HG03469 (cell line): Measurements from ENCODE around the gene PTPRQ.
"Not testable (repeated sequence)": the region's sequence is repeated elsewhere in the genome, so short reads cannot be mapped to it uniquely, and the experiment has no call there.

Experiments used
- ATAC-seq: cut with Tn5 transposase; IDR thresholded peaks from one replicate; pipeline ENCODE4 v1.9.1; 2021; ENCODE audit warnings: mild to moderate bottlenecking, moderate library complexity, moderate number of reproducible peaks; ENCODE audit not compliant: unreplicated experiment

The PTPRQ gene, protein sequence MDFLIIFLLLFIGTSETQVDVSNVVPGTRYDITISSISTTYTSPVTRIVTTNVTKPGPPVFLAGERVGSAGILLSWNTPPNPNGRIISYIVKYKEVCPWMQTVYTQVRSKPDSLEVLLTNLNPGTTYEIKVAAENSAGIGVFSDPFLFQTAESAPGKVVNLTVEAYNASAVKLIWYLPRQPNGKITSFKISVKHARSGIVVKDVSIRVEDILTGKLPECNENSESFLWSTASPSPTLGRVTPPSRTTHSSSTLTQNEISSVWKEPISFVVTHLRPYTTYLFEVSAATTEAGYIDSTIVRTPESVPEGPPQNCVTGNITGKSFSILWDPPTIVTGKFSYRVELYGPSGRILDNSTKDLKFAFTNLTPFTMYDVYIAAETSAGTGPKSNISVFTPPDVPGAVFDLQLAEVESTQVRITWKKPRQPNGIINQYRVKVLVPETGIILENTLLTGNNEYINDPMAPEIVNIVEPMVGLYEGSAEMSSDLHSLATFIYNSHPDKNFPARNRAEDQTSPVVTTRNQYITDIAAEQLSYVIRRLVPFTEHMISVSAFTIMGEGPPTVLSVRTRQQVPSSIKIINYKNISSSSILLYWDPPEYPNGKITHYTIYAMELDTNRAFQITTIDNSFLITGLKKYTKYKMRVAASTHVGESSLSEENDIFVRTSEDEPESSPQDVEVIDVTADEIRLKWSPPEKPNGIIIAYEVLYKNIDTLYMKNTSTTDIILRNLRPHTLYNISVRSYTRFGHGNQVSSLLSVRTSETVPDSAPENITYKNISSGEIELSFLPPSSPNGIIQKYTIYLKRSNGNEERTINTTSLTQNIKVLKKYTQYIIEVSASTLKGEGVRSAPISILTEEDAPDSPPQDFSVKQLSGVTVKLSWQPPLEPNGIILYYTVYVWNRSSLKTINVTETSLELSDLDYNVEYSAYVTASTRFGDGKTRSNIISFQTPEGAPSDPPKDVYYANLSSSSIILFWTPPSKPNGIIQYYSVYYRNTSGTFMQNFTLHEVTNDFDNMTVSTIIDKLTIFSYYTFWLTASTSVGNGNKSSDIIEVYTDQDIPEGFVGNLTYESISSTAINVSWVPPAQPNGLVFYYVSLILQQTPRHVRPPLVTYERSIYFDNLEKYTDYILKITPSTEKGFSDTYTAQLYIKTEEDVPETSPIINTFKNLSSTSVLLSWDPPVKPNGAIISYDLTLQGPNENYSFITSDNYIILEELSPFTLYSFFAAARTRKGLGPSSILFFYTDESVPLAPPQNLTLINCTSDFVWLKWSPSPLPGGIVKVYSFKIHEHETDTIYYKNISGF (N-terminal part only)

DNA sequence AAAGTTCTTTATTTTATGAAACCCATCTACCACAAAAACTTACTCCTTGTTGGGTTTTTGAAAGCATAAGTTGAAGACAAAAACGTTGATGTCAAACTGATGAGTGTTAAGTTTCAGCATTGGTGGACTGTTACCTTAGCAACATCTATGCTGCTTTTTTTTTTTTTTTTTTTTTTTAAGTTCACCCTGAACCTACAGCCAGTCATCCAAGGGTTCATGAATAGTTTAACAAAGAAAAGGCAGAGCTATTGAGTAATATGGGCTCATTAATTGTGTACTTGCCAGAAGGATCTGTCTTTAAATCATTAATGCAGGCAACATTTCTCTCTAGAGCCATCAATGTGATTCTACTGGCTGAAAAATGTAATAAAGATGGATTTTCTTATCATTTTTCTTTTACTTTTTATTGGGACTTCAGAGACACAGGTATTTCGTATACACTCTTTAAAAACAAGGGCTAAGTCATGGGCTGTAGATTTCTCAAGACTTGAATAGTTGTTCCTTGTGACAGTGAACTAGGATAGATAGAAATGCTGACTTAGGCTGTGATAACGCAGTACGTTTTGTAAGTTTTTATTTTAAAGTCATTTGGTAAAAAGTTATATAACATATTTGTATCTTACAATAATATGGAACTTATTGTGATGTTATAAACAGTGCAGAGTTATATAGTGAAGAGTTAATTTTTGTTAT, at the start of gene PTPRQ:
TSS of gene PTPRQ (plus strand) at position 262 of the 693 bp plus-strand sequence. CDS start at position 373, 111 bp downstream.
- ATAC-seq: no peak

GRCh38 chr12:80400571-80400991, 43.5 kb upstream of the PTPRQ start:
- no peak for ATAC-seq

- ATAC-seq: no peak
These were observed 42.8 kb upstream of the PTPRQ start for GRCh38 chr12:80401191-80401590.

- no peak for ATAC-seq
These were observed 39.4 kb upstream of the PTPRQ start for GRCh38 chr12:80404629-80405028.

- ATAC-seq: no peak
These were observed 37.8 kb upstream of the PTPRQ start for GRCh38 chr12:80406253-80406652.

- ATAC-seq: no peak
These were observed 32.2 kb upstream of the PTPRQ start for GRCh38 chr12:80411787-80412186.

- ATAC-seq: peak; percentile 63
These were observed 31.6 kb upstream of the PTPRQ start for GRCh38 chr12:80412343-80412953.

- no peak for ATAC-seq
These were observed 30.6 kb upstream of the PTPRQ start for GRCh38 chr12:80413462-80413861.

DNA sequence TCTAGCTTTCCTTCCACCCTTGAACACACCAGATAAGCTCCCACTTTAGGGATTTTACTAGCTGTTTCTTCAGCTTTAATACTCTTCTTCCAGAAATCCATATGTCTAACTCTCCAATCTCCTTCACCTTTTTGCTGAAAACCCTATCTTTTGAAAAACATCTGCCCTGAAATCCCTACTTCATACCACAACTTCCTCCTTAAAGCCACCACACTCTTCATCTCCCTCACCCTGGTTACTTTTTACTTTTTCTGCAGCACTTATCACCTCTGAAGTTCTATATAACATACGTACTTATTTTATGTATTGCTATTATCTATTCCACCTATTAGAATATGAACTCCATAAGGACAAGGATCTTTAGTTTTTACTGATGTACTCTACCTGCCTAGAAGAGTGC, 28.6 kb upstream of the PTPRQ start:
- no peak for ATAC-seq

DNA sequence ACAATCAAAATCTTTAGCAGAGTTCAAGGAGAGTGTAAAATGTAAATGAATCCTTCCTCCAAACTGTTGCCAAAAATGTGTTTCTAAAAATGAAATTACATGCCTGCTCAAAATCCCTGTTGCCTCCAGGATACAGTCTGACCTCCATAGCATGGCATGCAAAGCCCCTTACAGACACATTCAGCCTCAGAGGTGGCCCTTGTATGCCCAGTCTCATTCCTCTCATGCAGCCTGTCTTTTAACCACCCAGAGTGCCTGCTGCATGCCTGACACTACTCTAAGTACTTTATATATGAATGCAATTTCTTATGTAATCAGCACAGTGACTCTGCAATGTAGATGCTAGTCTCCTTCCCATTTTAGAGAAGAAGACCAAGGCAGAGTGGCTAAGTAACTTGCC, 24.4 kb upstream of the PTPRQ start:
- no peak for ATAC-seq

DNA sequence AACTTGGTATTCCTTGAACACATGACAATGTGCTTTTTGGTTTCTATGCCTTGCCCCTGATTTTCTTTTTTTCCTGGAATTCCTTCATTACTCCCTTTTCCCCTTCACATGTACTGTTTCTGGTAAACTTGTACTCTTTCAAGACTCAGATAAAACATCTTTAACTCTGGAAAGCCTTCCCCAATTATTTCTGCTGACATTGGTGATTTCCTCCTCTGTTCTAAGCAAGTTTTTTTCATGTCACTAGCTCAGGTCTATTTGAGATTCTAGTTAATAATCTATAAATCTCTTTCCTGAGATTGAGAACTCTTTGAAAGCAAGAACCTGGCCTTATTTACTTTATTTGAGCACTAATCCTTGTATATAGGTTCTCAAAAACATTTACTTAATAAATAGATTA, 24.0 kb upstream of the PTPRQ start:
- ATAC-seq: no peak

DNA sequence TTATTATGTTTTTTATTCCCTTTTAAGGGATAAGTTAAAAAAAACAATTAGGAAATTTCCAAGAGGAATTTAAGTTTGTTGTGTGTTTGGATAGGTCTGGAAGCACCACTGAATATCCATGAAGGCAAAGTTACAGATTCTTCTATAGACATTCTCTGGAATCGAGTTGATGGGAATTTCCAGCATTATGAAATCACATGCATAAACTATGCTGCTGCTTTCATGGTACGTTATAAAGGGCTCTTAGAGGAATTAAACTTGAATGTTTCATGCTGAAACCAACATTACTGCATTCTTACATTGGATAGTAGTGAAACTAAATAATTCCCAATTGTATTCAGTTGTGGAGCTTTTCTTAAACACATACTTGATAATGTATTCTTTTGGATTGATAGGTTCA, 21.5 kb upstream of the PTPRQ start:
- no peak for ATAC-seq

DNA sequence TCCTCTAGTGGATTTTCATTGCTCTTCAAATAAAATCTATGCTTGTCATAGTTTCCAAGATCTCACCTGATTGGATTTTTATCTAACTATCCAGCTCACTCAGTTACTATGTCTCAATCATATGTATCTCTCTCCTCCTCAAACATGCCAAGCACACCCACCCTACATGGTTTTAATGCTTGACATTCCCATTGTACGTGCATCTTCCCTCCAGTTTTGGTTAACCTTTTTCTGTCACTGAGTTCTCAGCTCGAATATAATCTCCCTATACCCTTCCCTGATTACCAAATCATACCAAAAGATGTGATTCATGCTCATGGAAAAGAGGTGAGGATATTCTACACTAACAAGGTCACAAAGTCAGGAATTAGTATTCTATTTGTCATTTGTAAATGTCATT, 12.0 kb upstream of the PTPRQ start:
- no peak for ATAC-seq

- no peak for ATAC-seq
These were observed 2.1 kb upstream of the PTPRQ start for GRCh38 chr12:80441921-80442320.

DNA sequence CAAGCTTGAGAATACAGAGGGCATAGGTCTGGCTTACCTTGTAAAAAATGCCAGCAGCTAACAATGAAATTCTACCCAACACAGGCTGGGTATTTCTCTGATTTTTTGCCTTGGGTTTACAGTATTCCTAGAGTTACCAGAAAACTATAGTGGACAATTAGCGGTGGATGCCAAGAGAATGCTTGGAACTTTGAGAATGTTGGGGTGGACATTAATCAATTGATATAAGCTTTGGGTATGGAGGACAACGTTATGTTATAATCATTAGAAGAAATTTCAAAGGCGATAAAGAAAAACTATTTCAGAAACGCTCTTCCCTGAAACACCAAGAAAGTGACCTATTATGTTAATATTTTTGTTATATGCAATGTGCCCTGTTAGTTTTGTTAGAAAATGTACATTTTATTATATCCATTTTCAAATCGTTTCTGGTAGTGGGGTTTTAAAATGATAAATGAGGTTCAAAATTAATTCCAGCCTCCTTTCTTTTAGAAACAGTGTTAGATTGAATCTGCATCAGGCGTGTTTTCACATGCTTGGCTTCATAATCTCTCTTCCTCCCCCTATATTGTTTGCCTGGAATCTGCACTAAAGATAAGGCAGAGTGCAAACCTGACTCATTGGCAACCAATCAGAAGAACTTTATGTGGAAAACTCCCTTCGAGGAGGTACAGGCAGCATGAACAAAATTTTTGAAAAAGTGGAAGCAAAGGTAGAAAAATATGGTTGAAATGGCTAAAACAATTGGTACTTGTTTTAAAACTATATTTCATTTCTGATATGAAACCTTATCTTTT, 1.4 kb upstream of the PTPRQ start:
- ATAC-seq: no peak

DNA sequence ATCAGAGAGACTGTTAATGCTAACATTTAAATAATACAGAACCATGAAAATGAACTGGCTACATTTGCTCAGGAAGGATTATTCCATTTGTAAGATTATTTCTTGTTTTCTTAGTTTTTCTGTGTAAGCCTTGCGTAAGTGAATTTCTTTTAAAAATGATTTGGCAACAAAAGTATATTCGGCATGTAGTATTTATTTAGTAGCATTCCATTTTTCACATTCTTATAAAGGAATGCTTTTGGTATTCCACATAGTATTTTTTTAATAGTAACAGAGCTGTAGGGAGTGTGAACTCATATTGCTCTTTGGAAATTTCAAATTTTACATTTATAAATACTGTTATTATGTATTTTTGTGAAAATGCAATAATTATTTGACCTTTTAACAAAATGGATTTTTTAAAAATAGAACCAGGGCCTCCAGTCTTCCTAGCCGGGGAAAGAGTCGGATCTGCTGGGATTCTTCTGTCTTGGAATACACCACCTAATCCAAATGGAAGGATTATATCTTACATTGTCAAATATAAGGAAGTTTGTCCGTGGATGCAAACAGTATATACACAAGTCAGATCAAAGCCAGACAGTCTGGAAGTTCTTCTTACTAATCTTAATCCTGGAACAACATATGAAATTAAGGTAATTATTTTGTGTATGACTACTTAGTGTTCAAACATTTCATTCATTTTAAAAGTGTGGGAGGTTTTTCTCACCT, 1.2 kb downstream of the PTPRQ start:
- ATAC-seq: no peak

DNA sequence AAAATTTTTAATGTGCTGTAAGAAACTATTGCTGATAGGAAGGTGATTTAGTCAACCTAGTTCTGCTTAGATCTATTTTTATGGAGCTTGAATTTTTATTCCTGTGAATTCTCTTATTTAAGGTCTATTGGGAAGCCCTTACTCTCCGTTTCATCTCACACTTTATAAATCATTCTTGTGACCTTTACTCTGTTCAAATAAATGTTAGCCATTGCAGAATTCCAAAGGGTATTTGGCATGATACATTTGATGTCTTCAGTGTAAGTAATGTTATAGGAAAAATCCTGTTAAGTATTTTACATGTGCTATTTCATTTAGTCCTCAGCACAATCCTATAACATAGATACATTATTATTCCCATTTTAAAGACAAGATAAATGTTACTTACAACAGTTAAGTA, 12.5 kb downstream of the PTPRQ start:
- ATAC-seq: no peak

GRCh38 chr12:80460972-80461371, 16.9 kb downstream of the PTPRQ start:
- no peak for ATAC-seq

DNA sequence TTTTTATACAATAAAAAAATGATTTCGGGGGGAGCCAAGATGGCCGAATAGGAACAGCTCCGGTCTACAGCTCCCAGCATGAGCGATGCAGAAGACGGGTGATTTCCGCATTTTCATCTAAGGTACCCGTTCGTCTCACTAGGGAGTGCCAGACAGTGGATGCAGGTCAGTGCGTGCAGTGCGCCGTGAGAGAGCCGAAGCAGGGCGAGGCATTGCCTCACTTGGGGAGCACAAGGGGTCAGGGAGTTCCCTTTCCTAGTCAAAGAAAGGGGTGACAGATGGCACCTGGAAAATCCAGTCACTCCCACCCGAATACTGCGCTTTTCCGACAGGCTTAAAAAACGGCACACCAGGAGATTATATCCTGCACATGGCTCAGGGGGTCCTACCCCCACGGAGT, 17.8 kb downstream of the PTPRQ start:
- ATAC-seq: not testable (repeated sequence)
